Epithelial cell of proximal tubule (primary cell): ENCODE results near the gene ELOVL7. TPM values are rescaled to one million over a fixed set of nuclear protein-coding genes. Genes with fewer than 3 reads are reported as not detected.

ENCODE experiments used
- DNase-seq: peaks from one replicate; pipeline ENCODE4 v3.0.0-alpha.2; 2011; ENCODE audit warnings: low read depth
- H3K4me3 ChIP-seq: 2 replicates; pipeline ENCODE4 v1.5.1; 2011; ENCODE audit warnings: low read depth, mild to moderate bottlenecking, low read length
- total RNA-seq: library from RNA; depleted of rRNA; stranded (reverse); fragments of >200 nt; gene quantifications from 2 replicates; pipeline ENCODE4 v1.2.3, GENCODE V29; 2015
- TF ChIP-seq, protein P1 (sequence below): conservative IDR thresholded peaks from 2 replicates; pipeline ENCODE4 v1.5.1; 2012; ENCODE audit warnings: low read depth, mild to moderate bottlenecking, low read length

The ELOVL7 gene
- total RNA-seq, 1 donor from 2014 or later: 6.3 TPM

- H3K4me3 ChIP-seq: no peak overlapping the region
- TF ChIP-seq, protein P1, sequence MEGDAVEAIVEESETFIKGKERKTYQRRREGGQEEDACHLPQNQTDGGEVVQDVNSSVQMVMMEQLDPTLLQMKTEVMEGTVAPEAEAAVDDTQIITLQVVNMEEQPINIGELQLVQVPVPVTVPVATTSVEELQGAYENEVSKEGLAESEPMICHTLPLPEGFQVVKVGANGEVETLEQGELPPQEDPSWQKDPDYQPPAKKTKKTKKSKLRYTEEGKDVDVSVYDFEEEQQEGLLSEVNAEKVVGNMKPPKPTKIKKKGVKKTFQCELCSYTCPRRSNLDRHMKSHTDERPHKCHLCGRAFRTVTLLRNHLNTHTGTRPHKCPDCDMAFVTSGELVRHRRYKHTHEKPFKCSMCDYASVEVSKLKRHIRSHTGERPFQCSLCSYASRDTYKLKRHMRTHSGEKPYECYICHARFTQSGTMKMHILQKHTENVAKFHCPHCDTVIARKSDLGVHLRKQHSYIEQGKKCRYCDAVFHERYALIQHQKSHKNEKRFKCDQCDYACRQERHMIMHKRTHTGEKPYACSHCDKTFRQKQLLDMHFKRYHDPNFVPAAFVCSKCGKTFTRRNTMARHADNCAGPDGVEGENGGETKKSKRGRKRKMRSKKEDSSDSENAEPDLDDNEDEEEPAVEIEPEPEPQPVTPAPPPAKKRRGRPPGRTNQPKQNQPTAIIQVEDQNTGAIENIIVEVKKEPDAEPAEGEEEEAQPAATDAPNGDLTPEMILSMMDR: no peak
These were observed 67.7 kb downstream of the ELOVL7 start for GRCh38 chr5:60776343-60776742.

DNA sequence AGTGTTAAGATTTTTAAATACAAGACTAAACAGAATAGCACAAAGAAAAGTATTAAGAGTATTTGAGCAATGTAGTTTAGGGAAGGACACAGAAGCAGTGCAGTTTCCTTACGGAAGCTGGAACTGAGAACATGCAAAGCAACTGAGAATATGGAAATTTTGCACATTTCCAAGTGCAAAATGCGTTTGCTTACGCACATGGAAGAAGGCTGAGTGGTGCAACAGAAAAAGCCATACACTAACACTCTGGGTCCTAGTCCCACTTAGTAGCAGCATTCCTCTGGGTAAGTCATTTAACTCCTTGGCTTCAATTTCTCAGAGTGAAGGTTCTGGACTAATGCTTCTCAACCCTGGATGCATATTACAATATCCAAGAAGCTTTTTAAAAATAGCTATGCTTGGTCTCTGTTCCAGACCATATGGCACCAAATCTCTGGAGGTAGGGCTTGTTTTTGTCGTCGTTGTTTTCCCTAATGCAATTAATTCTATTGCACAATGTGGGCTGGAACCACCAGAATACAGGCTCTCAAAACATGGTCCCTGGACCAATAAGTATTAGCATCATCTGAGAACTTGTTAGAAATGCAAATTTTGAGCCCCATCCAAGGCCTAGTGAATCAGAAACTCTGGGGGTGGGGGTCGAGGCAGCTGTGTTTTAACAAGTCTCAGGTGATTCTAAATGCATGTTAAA is 78.9 kb downstream of the ELOVL7 start:
- no peak overlapping the region for H3K4me3 ChIP-seq
- DNase-seq: no peak
- TF ChIP-seq, protein P1: no peak

More at GRCh38 chr5:60776343-60776742, 67.7 kb downstream of the ELOVL7 start:
- DNase-seq: no peak

DNA sequence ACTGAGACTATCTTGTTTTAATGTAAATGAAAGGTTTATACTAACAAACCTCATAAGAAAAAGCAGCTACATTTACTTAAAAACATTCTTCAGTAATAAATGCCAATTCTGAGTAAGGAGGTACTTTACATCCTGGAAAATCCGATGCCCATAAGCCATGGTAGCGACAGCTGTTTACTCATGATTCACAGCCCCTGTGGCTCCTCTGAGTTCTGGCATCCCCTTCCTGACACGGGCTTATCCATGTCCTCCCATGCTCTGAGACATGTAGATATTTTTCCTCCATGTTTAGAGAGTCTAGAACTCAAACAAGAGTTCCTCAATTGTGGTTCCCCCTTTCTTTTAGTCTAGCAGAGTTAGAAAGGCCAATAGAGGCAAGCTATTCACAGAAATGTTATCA is 81.0 kb downstream of the ELOVL7 start:
- DNase-seq: no peak
- no peak overlapping the region for H3K4me3 ChIP-seq
- TF ChIP-seq, protein P1: no peak

- no peak for DNase-seq
- TF ChIP-seq, protein P1: no peak
- no peak overlapping the region for H3K4me3 ChIP-seq
These were observed 89.6 kb downstream of the ELOVL7 start for GRCh38 chr5:60754495-60754894.

DNA sequence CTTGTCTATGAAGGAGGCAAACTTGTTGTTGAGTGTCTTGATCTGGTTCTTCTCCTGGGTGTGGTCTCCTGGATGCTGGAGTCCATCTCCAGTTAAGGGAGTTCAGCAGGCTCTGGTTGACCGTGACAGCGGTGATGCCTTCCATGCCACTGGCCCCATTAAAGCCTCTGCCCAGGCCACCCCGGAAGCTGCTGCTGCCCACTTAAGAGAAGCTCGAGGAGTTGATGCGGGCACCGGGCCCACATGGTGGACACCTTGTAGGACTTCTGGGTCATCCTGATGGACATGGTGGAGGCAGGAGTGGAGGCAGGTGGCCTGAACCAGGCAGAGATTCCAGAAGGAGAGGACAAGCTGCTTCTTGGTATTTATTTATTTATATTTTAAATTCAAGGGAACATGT is 99.4 kb downstream of the ELOVL7 start:
- no peak overlapping the region for H3K4me3 ChIP-seq
- DNase-seq: no peak
- TF ChIP-seq, protein P1: no peak

DNA sequence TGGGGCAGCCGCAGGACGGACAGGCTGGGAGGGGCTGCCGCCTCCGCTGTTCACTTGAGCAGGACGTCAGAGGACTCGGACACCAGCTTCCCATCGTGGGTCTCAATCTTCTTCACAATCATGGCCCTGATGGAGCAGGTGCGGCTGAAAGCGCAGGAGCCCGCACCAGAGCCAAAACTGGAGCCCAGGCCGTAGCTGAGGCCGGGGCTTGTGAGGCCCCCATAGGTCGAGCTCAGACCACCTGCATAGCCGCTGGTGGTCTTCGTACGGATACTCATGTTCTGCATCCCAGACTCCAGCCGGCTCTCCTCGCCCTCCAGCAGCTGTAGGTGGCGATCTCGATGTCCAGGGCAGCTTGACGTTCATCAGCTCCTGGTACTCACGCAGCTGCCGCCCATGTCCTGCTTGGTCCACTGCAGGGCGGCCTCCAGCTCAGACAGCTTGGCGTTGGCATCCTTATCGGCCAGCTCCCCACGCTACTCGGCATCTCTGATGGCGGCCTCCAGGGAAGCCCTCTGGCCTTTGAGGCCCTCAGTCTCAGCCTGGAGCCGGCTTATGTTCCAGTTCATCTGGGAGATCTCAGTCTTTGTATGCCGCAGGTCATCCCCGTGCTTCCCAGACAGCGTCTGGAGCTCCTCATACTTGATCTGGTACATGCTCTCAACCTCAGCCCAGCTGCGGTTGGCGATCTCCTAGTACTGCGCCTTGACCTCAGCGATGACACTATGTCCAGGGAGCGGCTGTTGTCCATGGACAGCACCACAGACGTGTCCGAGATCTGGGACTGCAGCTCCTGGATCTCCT is 100.4 kb downstream of the ELOVL7 start:
- TF ChIP-seq, protein P1: no peak

More for the DNA sequence above, 100.4 kb downstream of the ELOVL7 start:
- no peak for DNase-seq
- H3K4me3 ChIP-seq: no peak overlapping the region
